ENCODE results near the gene IGSF23.
A peak's percentile ranks its signal among the peaks of the same experiment; 100 is the strongest.

- TF ChIP-seq POLR2A (IDR thresholded peaks at IDR 0.05) (no peak), CTCF (IDR thresholded peaks at IDR 0.05) (peak in 2 of 3 experiments; percentile 7 to 33)
Observed at GRCh38 chr19:44576843-44577565, 36.4 kb upstream of the IGSF23 start.
